KOPT-K1 (cell line): ENCODE results near the gene COL28A1.

Experiments
- H3K27ac ChIP-seq: fragments of 200-600 bp; sonication (generic); 2 replicates; pipeline ENCODE4 v1.5.1; 2016; ENCODE audit warnings: antibody characterized with exemption, mild to moderate bottlenecking, low read depth, low read length; ENCODE audit not compliant: poor library complexity, severe bottlenecking
- H3K36me3 ChIP-seq: fragments of 200-600 bp; sonication (generic); 2 replicates; pipeline ENCODE4 v1.5.1; 2017; ENCODE audit warnings: antibody characterized with exemption, mild to moderate bottlenecking, low read length, moderate library complexity; ENCODE audit not compliant: insufficient read depth
- H3K9me3 ChIP-seq: fragments of 200-600 bp; sonication (generic); 2 replicates; pipeline ENCODE4 v1.5.1; 2017; ENCODE audit warnings: antibody characterized with exemption, low read length, mild to moderate bottlenecking; ENCODE audit not compliant: insufficient read depth, poor library complexity, severe bottlenecking

Gene COL28A1

GRCh38 chr7:7516156-7516555 is 19.5 kb downstream of the COL28A1 start:
- Histone ChIP-seq H3K36me3 (no peaks in the 10 kb centered on the region), H3K27ac (no peak overlapping the region), H3K9me3 (no peaks in the 10 kb centered on the region)

GRCh38 chr7:7512861-7513597 is 22.6 kb downstream of the COL28A1 start:
- Histone ChIP-seq H3K9me3 (no peaks in the 10 kb centered on the region), H3K27ac (no peak overlapping the region), H3K36me3 (no peaks in the 10 kb centered on the region)

GRCh38 chr7:7510794-7511193 is 24.9 kb downstream of the COL28A1 start:
- Histone ChIP-seq H3K36me3 (no peaks in the 10 kb centered on the region), H3K27ac (no peak overlapping the region), H3K9me3 (no peaks in the 10 kb centered on the region)

GRCh38 chr7:7505915-7506314 is 29.8 kb downstream of the COL28A1 start:
- no peak overlapping the region for H3K27ac ChIP-seq
- no peaks in the 10 kb centered on the region for H3K36me3 ChIP-seq
- H3K9me3 ChIP-seq: peaks cover 6% of the 10 kb centered on the region

GRCh38 chr7:7504910-7505704 is 30.6 kb downstream of the COL28A1 start:
- Histone ChIP-seq H3K36me3 (no peaks in the 10 kb centered on the region), H3K9me3 (peaks cover 6% of the 10 kb centered on the region), H3K27ac (no peak overlapping the region)

- Histone ChIP-seq H3K27ac (no peak overlapping the region), H3K36me3 (no peaks in the 10 kb centered on the region)
Observed at GRCh38 chr7:7499892-7500291, 35.8 kb downstream of the COL28A1 start.

GRCh38 chr7:7498856-7499255 is 36.8 kb downstream of the COL28A1 start:
- Histone ChIP-seq H3K27ac (no peak overlapping the region), H3K36me3 (no peaks in the 10 kb centered on the region)

More at GRCh38 chr7:7499892-7500291, 35.8 kb downstream of the COL28A1 start:
- H3K9me3 ChIP-seq: peaks cover 6% of the 10 kb centered on the region

GRCh38 chr7:7496311-7496710 is 39.4 kb downstream of the COL28A1 start:
- Histone ChIP-seq H3K27ac (no peak overlapping the region), H3K36me3 (no peaks in the 10 kb centered on the region), H3K9me3 (peaks cover 3% of the 10 kb centered on the region)

More at GRCh38 chr7:7498856-7499255, 36.8 kb downstream of the COL28A1 start:
- H3K9me3 ChIP-seq: peaks cover 6% of the 10 kb centered on the region

GRCh38 chr7:7495171-7495570 is 40.5 kb downstream of the COL28A1 start:
- Histone ChIP-seq H3K36me3 (no peaks in the 10 kb centered on the region), H3K27ac (no peak overlapping the region), H3K9me3 (no peaks in the 10 kb centered on the region)

GRCh38 chr7:7491044-7491443 is 44.6 kb downstream of the COL28A1 start:
- H3K27ac ChIP-seq: no peak overlapping the region
- no peaks in the 10 kb centered on the region for H3K9me3 ChIP-seq

GRCh38 chr7:7490003-7490402 is 45.7 kb downstream of the COL28A1 start:
- no peaks in the 10 kb centered on the region for H3K36me3 ChIP-seq
- H3K27ac ChIP-seq: no peak overlapping the region
- no peaks in the 10 kb centered on the region for H3K9me3 ChIP-seq

More at GRCh38 chr7:7491044-7491443, 44.6 kb downstream of the COL28A1 start:
- no peaks in the 10 kb centered on the region for H3K36me3 ChIP-seq

- Histone ChIP-seq H3K36me3 (no peaks in the 10 kb centered on the region), H3K27ac (no peak overlapping the region), H3K9me3 (no peaks in the 10 kb centered on the region)
Observed at GRCh38 chr7:7489546-7489945, 46.1 kb downstream of the COL28A1 start.

- Histone ChIP-seq H3K9me3 (no peaks in the 10 kb centered on the region), H3K36me3 (no peaks in the 10 kb centered on the region), H3K27ac (no peak overlapping the region)
Observed at GRCh38 chr7:7486362-7486761, 49.3 kb downstream of the COL28A1 start.

GRCh38 chr7:7484072-7484471 is 51.6 kb downstream of the COL28A1 start:
- Histone ChIP-seq H3K9me3 (no peaks in the 10 kb centered on the region), H3K27ac (no peak overlapping the region), H3K36me3 (no peaks in the 10 kb centered on the region)

GRCh38 chr7:7481802-7482201 is 53.9 kb downstream of the COL28A1 start:
- no peaks in the 10 kb centered on the region for H3K9me3 ChIP-seq
- H3K27ac ChIP-seq: no peak overlapping the region
- no peaks in the 10 kb centered on the region for H3K36me3 ChIP-seq
